ENCODE measurements around the gene NKAIN2. TPM values are rescaled to one million over a fixed set of nuclear protein-coding genes. Genes with fewer than 3 reads are reported as not detected.

The NKAIN2 gene
- total RNA-seq, 1 experiment from 2014 or later, result not detected

GRCh38 chr6:124446961-124447360 lies 643.3 kb downstream of the NKAIN2 start:
- Histone ChIP-seq H2AFZ (ENCODE audit: low read depth, low read length, poor library complexity, severe bottlenecking) (no peak overlapping the region), H3K79me2 (ENCODE audit: insufficient read depth, low read length) (no peaks in the 10 kb centered on the region), H3K27ac (ENCODE audit: low read depth, low read length) (no peak overlapping the region), H3K9me3 (ENCODE audit: control insufficient read depth in 1 of 2, insufficient read depth in 1 of 2, low read depth in 1 of 2, low read length in 2 of 2) (no peaks in the 10 kb centered on the region), H3K9ac (ENCODE audit: low read length) (no peak overlapping the region), H3K27me3 (ENCODE audit: insufficient read depth, low read length) (no peaks in the 10 kb centered on the region), H3K4me1 (ENCODE audit: control insufficient read depth in 1 of 2, insufficient read depth in 2 of 2, low read length in 2 of 2) (no peaks in the 10 kb centered on the region), H3K36me3 (ENCODE audit: control insufficient read depth in 1 of 2, insufficient read depth in 2 of 2, low read length in 2 of 2) (no peaks in the 10 kb centered on the region), H4K20me1 (ENCODE audit: insufficient read depth) (no peaks in the 10 kb centered on the region), H3K4me3 (replicated peaks in 1 of 2; ENCODE audit: low read depth in 1 of 2, low read length in 2 of 2) (no peak overlapping the region), H3K4me2 (ENCODE audit: low read length) (no peak overlapping the region), H3K9me2 (ENCODE audit: insufficient read depth) (no peaks in the 10 kb centered on the region)
- intact Hi-C loops (cut with micrococcal nuclease), result no loop called here
- ChIA-PET CTCF (no interaction called here), RAD21 (ENCODE audit: low non-redundant PET in 1 of 2, low total read pairs in 2 of 2, uncharacterized antibody in 2 of 2, unreplicated experiment in 2 of 2) (no interaction called here), POLR2A (no interaction called here)
- ATAC-seq (no peak), DNase-seq (ENCODE audit: low read depth, low spot score) (no peak)
- TF ChIP-seq TCF7L2 (IDR thresholded peaks at IDR 0.05; ENCODE audit: borderline replicate concordance, extremely low read depth, insufficient read depth, insufficient read length) (no peak), MAX (IDR thresholded peaks at IDR 0.05) (no peak), ZFX (IDR thresholded peaks at IDR 0.05) (no peak), RAD21 (IDR thresholded peaks at IDR 0.05; ENCODE audit: low read depth) (no peak), CBX3 (IDR thresholded peaks at IDR 0.05; ENCODE audit: low read depth) (no peak), REST (IDR thresholded peaks at IDR 0.05; ENCODE audit: low read depth) (no peak), EZH2 (IDR thresholded peaks at IDR 0.05) (no peak), SIN3A (IDR thresholded peaks at IDR 0.05; ENCODE audit: low read depth) (no peak), JUND (IDR thresholded peaks at IDR 0.05) (no peak)
- TF ChIP-seq, protein P1, sequence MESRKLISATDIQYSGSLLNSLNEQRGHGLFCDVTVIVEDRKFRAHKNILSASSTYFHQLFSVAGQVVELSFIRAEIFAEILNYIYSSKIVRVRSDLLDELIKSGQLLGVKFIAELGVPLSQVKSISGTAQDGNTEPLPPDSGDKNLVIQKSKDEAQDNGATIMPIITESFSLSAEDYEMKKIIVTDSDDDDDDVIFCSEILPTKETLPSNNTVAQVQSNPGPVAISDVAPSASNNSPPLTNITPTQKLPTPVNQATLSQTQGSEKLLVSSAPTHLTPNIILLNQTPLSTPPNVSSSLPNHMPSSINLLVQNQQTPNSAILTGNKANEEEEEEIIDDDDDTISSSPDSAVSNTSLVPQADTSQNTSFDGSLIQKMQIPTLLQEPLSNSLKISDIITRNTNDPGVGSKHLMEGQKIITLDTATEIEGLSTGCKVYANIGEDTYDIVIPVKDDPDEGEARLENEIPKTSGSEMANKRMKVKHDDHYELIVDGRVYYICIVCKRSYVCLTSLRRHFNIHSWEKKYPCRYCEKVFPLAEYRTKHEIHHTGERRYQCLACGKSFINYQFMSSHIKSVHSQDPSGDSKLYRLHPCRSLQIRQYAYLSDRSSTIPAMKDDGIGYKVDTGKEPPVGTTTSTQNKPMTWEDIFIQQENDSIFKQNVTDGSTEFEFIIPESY (IDR thresholded peaks at IDR 0.05; ENCODE audit: extremely low read depth, insufficient replicate concordance, low read length), result no peak
- no TSS peak for BruUV-seq (replicated peaks)
